Kasumi-1 (cell line): Measurements from ENCODE around the gene TRAT1.
A peak's percentile ranks its signal among the peaks of the same experiment; 100 is the strongest.

Experiments
- DNase-seq, 2 experiments: peaks; one replicate each; lab custom pipeline; 2025; lab: John Stamatoyannopoulos, UW

TRAT1 gene

GRCh38 chr3:108861401-108861800 is 38.8 kb downstream of the TRAT1 start:
- no peak for DNase-seq

- DNase-seq: no peak
These were observed 40.5 kb downstream of the TRAT1 start for GRCh38 chr3:108862865-108863798.

GRCh38 chr3:108863799-108864135 is 41.2 kb downstream of the TRAT1 start:
- no peak for DNase-seq

GRCh38 chr3:108877901-108878300 is 55.3 kb downstream of the TRAT1 start:
- DNase-seq: no peak

GRCh38 chr3:108879915-108880314 is 57.3 kb downstream of the TRAT1 start:
- DNase-seq: no peak

GRCh38 chr3:108882762-108883161 is 60.2 kb downstream of the TRAT1 start:
- DNase-seq: no peak

GRCh38 chr3:108883373-108883772 is 60.8 kb downstream of the TRAT1 start:
- DNase-seq: no peak

- DNase-seq: no peak
These were observed 64.5 kb downstream of the TRAT1 start for GRCh38 chr3:108887121-108887520.

- DNase-seq: no peak
These were observed 65.2 kb downstream of the TRAT1 start for GRCh38 chr3:108887777-108888176.

- DNase-seq: no peak
These were observed 69.2 kb downstream of the TRAT1 start for GRCh38 chr3:108891833-108892232.

GRCh38 chr3:108894981-108895380 is 72.4 kb downstream of the TRAT1 start:
- no peak for DNase-seq

- DNase-seq: peak in 1 of 2 experiments; percentile 6
These were observed 75.3 kb downstream of the TRAT1 start for GRCh38 chr3:108897883-108898282.

GRCh38 chr3:108899530-108899929 is 76.9 kb downstream of the TRAT1 start:
- DNase-seq: no peak
